GM10266 (cell line): ENCODE measurements around the gene AMBRA1.

ENCODE experiments used
- DNase-seq: peaks from one replicate; pipeline ENCODE4 v3.0.0; 2012; ENCODE audit errors: extremely low spot score
- TF ChIP-seq, protein P1 (sequence below): IDR thresholded peaks from 2 replicates; pipeline ENCODE4 v1.5.1; 2012; ENCODE audit warnings: mild to moderate bottlenecking, low read depth; ENCODE audit not compliant: control insufficient read depth, insufficient read depth; ENCODE audit errors: missing control alignments

The AMBRA1 gene

DNA sequence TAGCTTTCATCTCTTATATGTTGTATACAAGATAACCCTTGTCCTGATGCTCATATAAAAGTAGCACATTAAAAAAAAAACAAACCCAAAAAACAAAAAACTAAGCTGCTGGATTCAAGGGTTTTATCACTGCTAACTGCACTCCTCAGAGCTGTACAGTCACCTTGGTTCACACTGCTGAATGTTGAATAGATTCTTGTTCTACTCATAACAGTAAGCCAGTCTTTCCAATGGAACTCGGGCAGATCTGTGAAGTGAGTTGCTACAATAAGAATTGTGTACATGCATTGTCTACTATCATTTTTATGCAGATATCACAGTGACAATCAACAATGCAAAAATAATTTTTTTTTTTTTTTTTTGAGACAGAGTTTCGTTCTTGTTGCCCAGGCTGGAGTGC, 18.5 kb upstream of the AMBRA1 start:
- TF ChIP-seq, protein P1, sequence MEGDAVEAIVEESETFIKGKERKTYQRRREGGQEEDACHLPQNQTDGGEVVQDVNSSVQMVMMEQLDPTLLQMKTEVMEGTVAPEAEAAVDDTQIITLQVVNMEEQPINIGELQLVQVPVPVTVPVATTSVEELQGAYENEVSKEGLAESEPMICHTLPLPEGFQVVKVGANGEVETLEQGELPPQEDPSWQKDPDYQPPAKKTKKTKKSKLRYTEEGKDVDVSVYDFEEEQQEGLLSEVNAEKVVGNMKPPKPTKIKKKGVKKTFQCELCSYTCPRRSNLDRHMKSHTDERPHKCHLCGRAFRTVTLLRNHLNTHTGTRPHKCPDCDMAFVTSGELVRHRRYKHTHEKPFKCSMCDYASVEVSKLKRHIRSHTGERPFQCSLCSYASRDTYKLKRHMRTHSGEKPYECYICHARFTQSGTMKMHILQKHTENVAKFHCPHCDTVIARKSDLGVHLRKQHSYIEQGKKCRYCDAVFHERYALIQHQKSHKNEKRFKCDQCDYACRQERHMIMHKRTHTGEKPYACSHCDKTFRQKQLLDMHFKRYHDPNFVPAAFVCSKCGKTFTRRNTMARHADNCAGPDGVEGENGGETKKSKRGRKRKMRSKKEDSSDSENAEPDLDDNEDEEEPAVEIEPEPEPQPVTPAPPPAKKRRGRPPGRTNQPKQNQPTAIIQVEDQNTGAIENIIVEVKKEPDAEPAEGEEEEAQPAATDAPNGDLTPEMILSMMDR, result no peak
- no peak for DNase-seq

- DNase-seq, result no peak
- TF ChIP-seq, protein P1, result no peak
Observed at GRCh38 chr11:46611526-46612304, 17.9 kb upstream of the AMBRA1 start.

DNA sequence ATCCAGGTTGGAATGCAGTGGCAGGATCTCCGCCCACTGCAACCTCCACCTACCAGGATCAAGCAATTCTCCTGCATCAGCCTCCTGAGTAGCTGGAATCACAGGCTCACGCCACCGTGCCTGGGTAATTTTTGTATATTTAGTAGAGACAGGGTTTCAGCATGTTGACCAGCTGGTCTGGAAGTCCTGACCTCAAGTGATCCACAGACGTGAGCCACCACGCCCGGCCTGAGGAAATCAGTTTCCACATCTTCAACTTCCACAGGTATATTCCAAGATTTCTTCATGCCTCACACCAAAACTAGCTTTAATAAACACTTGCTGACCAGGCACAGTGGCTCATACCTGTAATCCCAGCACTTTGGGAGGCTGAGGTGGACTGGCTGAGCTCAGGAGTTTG, 15.6 kb upstream of the AMBRA1 start:
- TF ChIP-seq, protein P1, result no peak
- DNase-seq, result no peak

DNA sequence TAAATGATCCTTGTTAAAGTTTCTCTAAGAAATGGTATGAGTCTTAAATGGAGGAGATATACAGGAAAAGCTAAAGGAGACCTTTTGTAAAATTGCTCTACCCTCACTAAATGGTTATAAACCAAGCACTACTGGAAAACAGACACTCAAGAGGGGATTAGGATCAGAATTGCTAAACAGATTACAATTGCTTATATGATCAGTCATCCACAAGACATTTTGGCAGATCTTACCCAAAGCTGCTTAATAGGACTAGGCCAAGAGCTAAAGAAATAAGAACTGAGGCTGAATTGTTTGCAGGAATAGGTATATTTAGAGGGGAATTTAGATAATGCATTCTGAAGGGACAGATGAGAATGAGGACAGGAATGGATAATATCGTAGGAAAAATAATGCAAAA, 13.7 kb upstream of the AMBRA1 start:
- TF ChIP-seq, protein P1, result no peak
- no peak for DNase-seq

GRCh38 chr11:46604796-46605195, 11.0 kb upstream of the AMBRA1 start:
- no peak for DNase-seq
- TF ChIP-seq, protein P1, result no peak

- TF ChIP-seq, protein P1, result no peak
- peak; percentile 25 for DNase-seq
Observed at GRCh38 chr11:46603704-46604308, 10.0 kb upstream of the AMBRA1 start.

- no peak for DNase-seq
- TF ChIP-seq, protein P1, result no peak
Observed at GRCh38 chr11:46601129-46601528, 7.3 kb upstream of the AMBRA1 start.
